HEK293 (cell line): Measurements from ENCODE around the gene ZBTB38.

ENCODE experiments used
- CTCF ChIA-PET: fragments of 350-600 bp; formaldehyde crosslinking; extraction: SDS; loops from one replicate; lab custom pipeline; 2021; ENCODE audit warnings: antibody characterized with exemption; lab: Yijun Ruan, JAX
- POLR2A ChIA-PET: fragments of 300-600 bp; formaldehyde crosslinking; extraction: SDS; loops from one replicate; lab custom pipeline; 2020; ENCODE audit warnings: antibody characterized with exemption, inconsistent platforms; lab: Yijun Ruan, JAX
- H3K27ac ChIP-seq: fragments of 200-500 bp; sonication (Bioruptor generic); 2 replicates; pipeline ENCODE4 v1.5.1; 2014; ENCODE audit warnings: low read depth, low read length, control low read depth, inconsistent platforms; ENCODE audit errors: extremely low read depth
- H3K36me3 ChIP-seq, 2 experiments: fragments of 200-500 bp in 1 of 2; sonication (Bioruptor generic) in 1 of 2; 1 replicate in 1 of 2; 2 replicates in 1 of 2; pipeline ENCODE4 v1.5.1; 2014 to 2017; ENCODE audit warnings: inconsistent platforms in 2 of 2, low read length in 2 of 2; ENCODE audit not compliant: control insufficient read depth in 2 of 2, insufficient read depth in 1 of 2
- H3K4me1 ChIP-seq: fragments of 200-500 bp; sonication (Bioruptor generic); 2 replicates; pipeline ENCODE4 v1.5.1; 2014; ENCODE audit warnings: mild to moderate bottlenecking, low read length, inconsistent platforms; ENCODE audit not compliant: control insufficient read depth, insufficient read depth
- H3K4me3 ChIP-seq: 2 replicates; pipeline ENCODE4 v1.5.1; 2011; ENCODE audit warnings: low read depth, mild to moderate bottlenecking, control low read depth, low read length, moderate library complexity
- H3K9me3 ChIP-seq: fragments of 200-500 bp; sonication (Bioruptor generic); 2 replicates; pipeline ENCODE4 v1.5.1; 2014; ENCODE audit warnings: low read depth, low read length, inconsistent platforms; ENCODE audit not compliant: control insufficient read depth, insufficient read depth
- AEBP2 ChIP-seq: fragments of 450-650 bp; formaldehyde crosslinking; IDR thresholded peaks from 2 replicates; pipeline ENCODE4 v1.5.1; 2016; ENCODE audit warnings: missing biosample characterization, missing genetic modification characterization, borderline replicate concordance
- FEZF1 ChIP-seq: fragments of 450-650 bp; formaldehyde crosslinking; IDR thresholded peaks from 2 replicates; pipeline ENCODE4 v1.5.1; 2016; ENCODE audit warnings: missing biosample characterization, missing genetic modification characterization
- GLI2 ChIP-seq: fragments of 450-650 bp; formaldehyde crosslinking; IDR thresholded peaks from 2 replicates; pipeline ENCODE4; 2017; ENCODE audit warnings: missing biosample characterization, missing genetic modification characterization, low read depth, borderline replicate concordance
- KLF1 ChIP-seq: fragments of 450-650 bp; formaldehyde crosslinking; IDR thresholded peaks from 2 replicates; pipeline ENCODE4 v1.5.1; 2016; ENCODE audit warnings: missing biosample characterization, missing genetic modification characterization
- MEIS1 ChIP-seq: sonication (generic); formaldehyde crosslinking; IDR thresholded peaks from 2 replicates; pipeline ENCODE4 v1.8.1; 2022; ENCODE audit warnings: missing genetic modification reagents, mild to moderate bottlenecking, borderline replicate concordance
- OSR2 ChIP-seq: fragments of 450-650 bp; formaldehyde crosslinking; IDR thresholded peaks from 2 replicates; pipeline ENCODE4 v1.5.1; 2016; ENCODE audit warnings: missing biosample characterization, missing genetic modification characterization
- PATZ1 ChIP-seq: fragments of 450-650 bp; formaldehyde crosslinking; IDR thresholded peaks from 2 replicates; pipeline ENCODE4 v1.5.1; 2016; ENCODE audit warnings: missing biosample characterization, missing genetic modification characterization
- RBAK ChIP-seq: fragments of 450-650 bp; formaldehyde crosslinking; IDR thresholded peaks from 2 replicates; pipeline ENCODE4 v1.5.1; 2016; ENCODE audit warnings: missing biosample characterization, missing genetic modification characterization
- YY1 ChIP-seq: fragments of 450-650 bp; formaldehyde crosslinking; IDR thresholded peaks from 2 replicates; pipeline ENCODE4 v1.5.1; 2018; ENCODE audit warnings: missing biosample characterization, missing genetic modification characterization
- ZBTB26 ChIP-seq: fragments of 450-650 bp; formaldehyde crosslinking; optimal IDR thresholded peaks from 2 replicates; pipeline ENCODE3; 2016; ENCODE audit warnings: missing biosample characterization, mild to moderate bottlenecking, missing genetic modification characterization
- ZBTB49 ChIP-seq: fragments of 450-650 bp; formaldehyde crosslinking; IDR thresholded peaks from 2 replicates; pipeline ENCODE4 v1.5.1; 2016; ENCODE audit warnings: missing biosample characterization, missing genetic modification characterization, low read depth
- ZFP41 ChIP-seq: fragments of 450-650 bp; formaldehyde crosslinking; IDR thresholded peaks from 2 replicates; pipeline ENCODE4 v1.5.1; 2016; ENCODE audit warnings: missing biosample characterization, missing genetic modification characterization, borderline replicate concordance
- ZNF148 ChIP-seq: fragments of 450-650 bp; formaldehyde crosslinking; IDR thresholded peaks from 2 replicates; pipeline ENCODE4 v1.5.0; 2017; ENCODE audit warnings: missing biosample characterization, missing genetic modification characterization, borderline replicate concordance
- ZNF24 ChIP-seq: fragments of 450-650 bp; formaldehyde crosslinking; IDR thresholded peaks from 2 replicates; pipeline ENCODE4 v1.5.1; 2016; ENCODE audit warnings: missing biosample characterization, missing genetic modification characterization
- ZNF48 ChIP-seq: fragments of 450-650 bp; formaldehyde crosslinking; IDR thresholded peaks from 2 replicates; pipeline ENCODE4 v1.5.1; 2016; ENCODE audit warnings: missing biosample characterization, missing genetic modification characterization
- ZNF501 ChIP-seq: fragments of 450-650 bp; formaldehyde crosslinking; IDR thresholded peaks from 2 replicates; pipeline ENCODE4 v1.5.1; 2016; ENCODE audit warnings: missing biosample characterization, missing genetic modification characterization
- ZNF530 ChIP-seq: fragments of 450-650 bp; formaldehyde crosslinking; IDR thresholded peaks from 2 replicates; pipeline ENCODE4 v1.5.1; 2016; ENCODE audit warnings: low read depth, missing biosample characterization, missing genetic modification characterization
- ZNF621 ChIP-seq: fragments of 450-650 bp; formaldehyde crosslinking; IDR thresholded peaks from 2 replicates; pipeline ENCODE4 v1.5.1; 2017; ENCODE audit warnings: missing biosample characterization, missing genetic modification characterization
- ZNF629 ChIP-seq: fragments of 450-650 bp; formaldehyde crosslinking; IDR thresholded peaks from 2 replicates; pipeline ENCODE4 v1.5.1; 2017; ENCODE audit warnings: missing biosample characterization, missing genetic modification characterization
- ZNF704 ChIP-seq: fragments of 450-650 bp; formaldehyde crosslinking; IDR thresholded peaks from 2 replicates; pipeline ENCODE4 v1.5.1; 2016; ENCODE audit warnings: missing biosample characterization, missing genetic modification characterization
- ZNF76 ChIP-seq: fragments of 450-650 bp; formaldehyde crosslinking; IDR thresholded peaks from 2 replicates; pipeline ENCODE4; 2016; ENCODE audit warnings: low read depth, missing biosample characterization, missing genetic modification characterization, borderline replicate concordance
- ZNF785 ChIP-seq: fragments of 450-650 bp; formaldehyde crosslinking; IDR thresholded peaks from 2 replicates; pipeline ENCODE4 v1.5.1; 2016; ENCODE audit warnings: missing biosample characterization, missing genetic modification characterization
- ZNF830 ChIP-seq: fragments of 450-650 bp; IDR thresholded peaks from 2 replicates; pipeline ENCODE4 v1.5.0; 2018; ENCODE audit warnings: missing biosample characterization, missing genetic modification characterization, low read depth, mild to moderate bottlenecking, moderate library complexity
- ZSCAN18 ChIP-seq: fragments of 450-650 bp; formaldehyde crosslinking; IDR thresholded peaks from 2 replicates; pipeline ENCODE4 v1.5.1; 2016; ENCODE audit warnings: missing biosample characterization, missing genetic modification characterization

Gene ZBTB38

GRCh38 chr3:141392897-141393734, 24.8 kb downstream of the ZBTB38 start (continued):
- no peak for TF ChIP-seq ZNF76 (tag by site-specific recombination)
- TF ChIP-seq ZNF704 = no peak
- peak; percentile 93 for TF ChIP-seq ZNF629 (tag by site-specific recombination)
- TF ChIP-seq ZNF148 = no peak
- TF ChIP-seq ZNF785 (tag by site-specific recombination) = no peak
- TF ChIP-seq FEZF1 (tag by site-specific recombination) = peak; percentile 89

GRCh38 chr3:141393735-141394076, 25.4 kb downstream of the ZBTB38 start:
- CTCF ChIA-PET = no interaction called here
- POLR2A ChIA-PET = no interaction called here
- peak overlapping the region; percentile 42; the same call in 1 of the 2 replicates for H3K27ac ChIP-seq
- H3K4me3 ChIP-seq = no peak overlapping the region
- H3K9me3 ChIP-seq = no peaks in the 10 kb centered on the region
- H3K4me1 ChIP-seq = peaks cover 10% of the 10 kb centered on the region
- no peaks in the 10 kb centered on the region for H3K36me3 ChIP-seq
- TF ChIP-seq ZBTB26 (no peak), MEIS1 (CRISPR knock-in tag) (no peak), ZNF530 (no peak), YY1 (tag by site-specific recombination) (no peak), ZSCAN18 (tag by site-specific recombination) (no peak), RBAK (tag by site-specific recombination) (no peak), GLI2 (tag by site-specific recombination) (no peak), ZNF830 (tag by site-specific recombination) (no peak), ZFP41 (no peak), ZNF24 (tag by site-specific recombination) (no peak), ZNF621 (no peak), OSR2 (tag by site-specific recombination) (no peak), AEBP2 (tag by site-specific recombination) (no peak), ZNF501 (no peak), ZNF48 (no peak), PATZ1 (tag by site-specific recombination) (no peak), KLF1 (no peak), ZBTB49 (tag by site-specific recombination) (no peak)
